Smooth muscle cell (in vitro differentiated cells): ENCODE data around the gene NDUFAF3. TPM values are rescaled to one million over a fixed set of nuclear protein-coding genes. Genes with fewer than 3 reads are reported as not detected.
A peak's percentile ranks its signal among the peaks of the same experiment; 100 is the strongest.

ENCODE experiments used
- DNase-seq: peaks from one replicate; lab custom pipeline; 2025; ENCODE audit not compliant: unreplicated experiment; lab: John Stamatoyannopoulos, UW
- H2AFZ ChIP-seq: fragments of 200-600 bp; sonication (generic); 2 replicates; pipeline ENCODE4 v1.6.0; 2016; ENCODE audit warnings: antibody characterized with exemption, low read depth, mild to moderate bottlenecking
- H3F3A ChIP-seq: fragments of 200-600 bp; sonication (generic); 2 replicates; pipeline ENCODE4 v1.6.0; 2017; ENCODE audit warnings: antibody characterized with exemption, low read depth
- H3K27ac ChIP-seq: fragments of 200-600 bp; sonication (generic); 2 replicates; pipeline ENCODE4 v1.5.1; 2016; ENCODE audit warnings: low read depth, mild to moderate bottlenecking
- H3K27me3 ChIP-seq: fragments of 200-600 bp; sonication (generic); 2 replicates; pipeline ENCODE4 v1.6.1; 2016; ENCODE audit warnings: low read depth, mild to moderate bottlenecking
- H3K36me3 ChIP-seq: fragments of 200-600 bp; sonication (generic); 2 replicates; pipeline ENCODE4 v1.5.1; 2016; ENCODE audit warnings: low read depth
- H3K4me1 ChIP-seq: fragments of 200-600 bp; sonication (generic); 2 replicates; pipeline ENCODE4 v1.5.1; 2016; ENCODE audit warnings: low read depth
- H3K4me2 ChIP-seq: fragments of 200-600 bp; sonication (generic); 2 replicates; pipeline ENCODE4 v1.6.0; 2016; ENCODE audit warnings: mild to moderate bottlenecking
- H3K4me3 ChIP-seq: fragments of 200-600 bp; sonication (generic); 2 replicates; pipeline ENCODE4 v1.5.1; 2016; ENCODE audit warnings: mild to moderate bottlenecking
- H3K79me2 ChIP-seq: fragments of 200-600 bp; sonication (generic); 2 replicates; pipeline ENCODE4 v1.6.0; 2016; ENCODE audit warnings: low read depth, mild to moderate bottlenecking
- H3K9ac ChIP-seq: fragments of 200-600 bp; sonication (generic); 2 replicates; pipeline ENCODE4 v1.6.0; 2016; ENCODE audit warnings: low read depth
- H3K9me3 ChIP-seq: fragments of 200-600 bp; sonication (generic); replicated peaks from 2 replicates; pipeline ENCODE4 v1.5.1; 2016; ENCODE audit warnings: low read depth
- H4K20me1 ChIP-seq: fragments of 200-600 bp; sonication (generic); 2 replicates; pipeline ENCODE4 v1.6.0; 2016; ENCODE audit warnings: low read depth
- WGBS: methylation state at CpG from one replicate; pipeline ENCODE4 v1.1.7; 2016; ENCODE audit warnings: low lambda C conversion rate; 5-methylcytosine and 5-hydroxymethylcytosine counted together
- polyA plus RNA-seq: library from polyadenylated mRNA; unstranded; fragments of >200 nt; fragmentation: Nextera tagmentation; extraction: Ambion mirVana; gene quantifications from 2 replicates; pipeline ENCODE4 v1.2.1, GENCODE V29; 2016
- total RNA-seq: library from RNA; depleted of rRNA; stranded (reverse); fragments of >200 nt; gene quantifications from 2 replicates; pipeline ENCODE4 v1.2.3, GENCODE V29; 2014
- TF ChIP-seq, protein P1 (sequence below): fragments of 200-600 bp; sonication (generic); IDR thresholded peaks from 2 replicates; pipeline ENCODE4 v1.5.1; 2017; ENCODE audit warnings: borderline replicate concordance, mild to moderate bottlenecking, antibody characterized with exemption; ENCODE audit not compliant: insufficient read depth, poor library complexity, severe bottlenecking

Gene NDUFAF3
- total and polyA plus RNA-seq, 2 experiments from 2014 or later = 124 to 175 TPM

DNA sequence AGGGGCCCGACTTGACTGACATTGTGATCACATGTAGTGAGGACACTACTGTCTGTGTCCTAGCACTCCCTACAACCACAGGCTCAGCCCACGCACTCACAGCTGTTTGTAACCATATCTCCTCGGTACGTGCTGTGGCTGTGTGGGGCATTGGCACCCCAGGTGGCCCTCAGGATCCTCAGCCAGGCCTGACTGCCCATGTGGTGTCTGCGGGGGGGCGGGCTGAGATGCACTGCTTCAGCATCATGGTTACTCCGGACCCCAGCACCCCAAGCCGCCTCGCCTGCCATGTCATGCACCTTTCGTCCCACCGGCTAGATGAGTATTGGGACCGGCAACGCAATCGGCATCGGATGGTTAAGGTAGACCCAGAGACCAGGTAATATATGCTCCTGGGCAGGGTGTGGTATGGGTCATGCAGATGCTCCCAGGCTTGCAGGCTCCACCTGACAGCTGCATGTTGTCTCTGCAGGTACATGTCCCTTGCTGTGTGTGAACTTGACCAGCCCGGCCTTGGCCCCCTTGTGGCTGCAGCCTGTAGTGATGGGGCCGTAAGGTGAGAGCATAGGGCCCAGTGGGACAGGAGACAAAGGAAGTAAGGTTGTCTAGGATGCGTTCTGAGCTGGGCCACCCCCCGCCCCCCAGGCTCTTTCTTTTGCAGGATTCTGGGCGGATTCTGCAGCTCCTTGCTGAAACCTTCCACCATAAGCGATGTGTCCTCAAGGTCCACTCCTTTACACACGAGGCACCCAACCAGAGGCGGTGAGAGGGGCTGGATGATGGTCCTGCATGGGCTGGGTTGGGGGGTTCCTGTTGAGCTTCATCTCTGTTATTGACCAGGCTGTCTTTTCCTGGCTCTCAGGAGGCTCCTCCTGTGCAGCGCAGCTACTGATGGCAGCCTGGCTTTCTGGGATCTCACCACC, 7.9 kb upstream of the NDUFAF3 start:
- Histone ChIP-seq H2AFZ (no peak overlapping the region), H3F3A (peaks cover 10% of the 10 kb centered on the region), H3K9me3 (no peaks in the 10 kb centered on the region), H3K4me3 (no peak overlapping the region), H3K27ac (no peak overlapping the region), H3K79me2 (peaks cover 48% of the 10 kb centered on the region), H3K27me3 (no peaks in the 10 kb centered on the region), H3K4me1 (peaks cover 5% of the 10 kb centered on the region), H3K9ac (no peak overlapping the region), H4K20me1 (peaks cover 64% of the 10 kb centered on the region), H3K36me3 (no peaks in the 10 kb centered on the region), H3K4me2 (no peak overlapping the region)
- TF ChIP-seq, protein P1, sequence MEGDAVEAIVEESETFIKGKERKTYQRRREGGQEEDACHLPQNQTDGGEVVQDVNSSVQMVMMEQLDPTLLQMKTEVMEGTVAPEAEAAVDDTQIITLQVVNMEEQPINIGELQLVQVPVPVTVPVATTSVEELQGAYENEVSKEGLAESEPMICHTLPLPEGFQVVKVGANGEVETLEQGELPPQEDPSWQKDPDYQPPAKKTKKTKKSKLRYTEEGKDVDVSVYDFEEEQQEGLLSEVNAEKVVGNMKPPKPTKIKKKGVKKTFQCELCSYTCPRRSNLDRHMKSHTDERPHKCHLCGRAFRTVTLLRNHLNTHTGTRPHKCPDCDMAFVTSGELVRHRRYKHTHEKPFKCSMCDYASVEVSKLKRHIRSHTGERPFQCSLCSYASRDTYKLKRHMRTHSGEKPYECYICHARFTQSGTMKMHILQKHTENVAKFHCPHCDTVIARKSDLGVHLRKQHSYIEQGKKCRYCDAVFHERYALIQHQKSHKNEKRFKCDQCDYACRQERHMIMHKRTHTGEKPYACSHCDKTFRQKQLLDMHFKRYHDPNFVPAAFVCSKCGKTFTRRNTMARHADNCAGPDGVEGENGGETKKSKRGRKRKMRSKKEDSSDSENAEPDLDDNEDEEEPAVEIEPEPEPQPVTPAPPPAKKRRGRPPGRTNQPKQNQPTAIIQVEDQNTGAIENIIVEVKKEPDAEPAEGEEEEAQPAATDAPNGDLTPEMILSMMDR = peak; percentile 55
- 89% methylated on average over 24 of the region's 24 CpGs for WGBS
- DNase-seq = no peak

DNA sequence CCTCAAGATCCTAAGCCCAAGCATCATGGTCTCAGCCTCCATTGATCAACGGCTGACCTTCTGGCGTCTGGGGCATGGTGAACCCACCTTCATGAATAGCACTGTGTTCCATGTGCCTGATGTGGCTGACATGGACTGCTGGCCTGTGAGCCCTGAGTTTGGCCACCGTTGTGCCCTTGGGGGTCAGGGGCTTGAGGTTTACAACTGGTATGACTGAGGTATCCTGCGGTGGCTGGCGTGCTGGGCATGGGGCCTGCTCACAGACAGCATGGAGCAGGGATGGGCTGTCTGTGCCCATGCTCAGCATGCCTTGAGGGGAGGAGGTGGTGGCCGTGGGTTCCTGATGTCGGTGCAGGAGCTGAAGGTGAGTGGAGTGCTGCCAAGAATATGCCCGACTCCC, 6.8 kb upstream of the NDUFAF3 start:
- no peak for DNase-seq
- Histone ChIP-seq H2AFZ (no peak overlapping the region), H3K9me3 (no peaks in the 10 kb centered on the region), H3K27ac (no peak overlapping the region), H3K79me2 (peaks cover 47% of the 10 kb centered on the region), H3K4me1 (peaks cover 13% of the 10 kb centered on the region), H3K27me3 (no peaks in the 10 kb centered on the region), H3K36me3 (no peaks in the 10 kb centered on the region), H4K20me1 (peaks cover 54% of the 10 kb centered on the region), H3K4me3 (no peak overlapping the region), H3K9ac (no peak overlapping the region), H3F3A (peaks cover 19% of the 10 kb centered on the region), H3K4me2 (no peak overlapping the region)
- 93% methylated on average over 8 of the region's 8 CpGs for WGBS
- TF ChIP-seq, protein P1 = no peak

DNA sequence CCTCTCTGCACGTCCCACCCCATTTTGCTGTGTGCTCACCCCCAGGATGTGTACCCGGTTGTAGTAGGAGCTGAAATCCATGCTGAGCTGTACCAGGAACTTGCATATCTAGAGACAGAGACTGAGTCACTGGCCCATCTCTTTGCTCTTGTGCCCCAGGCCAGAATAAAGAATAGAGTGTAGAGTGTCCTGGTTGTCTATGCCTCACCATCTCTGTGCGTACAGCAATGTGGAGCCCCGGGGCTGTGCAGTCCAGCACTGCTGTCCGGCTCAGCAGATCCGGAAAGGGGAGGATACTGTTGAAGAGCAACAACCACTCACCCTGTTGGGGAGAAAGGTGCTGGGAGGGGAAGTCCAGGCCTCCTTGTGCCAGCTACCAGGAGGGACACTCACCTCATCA, 6.2 kb upstream of the NDUFAF3 start:
- H3K27ac ChIP-seq = no peak overlapping the region
- H3K4me2 ChIP-seq = no peak overlapping the region
- no peaks in the 10 kb centered on the region for H3K9me3 ChIP-seq
- no peaks in the 10 kb centered on the region for H3K36me3 ChIP-seq
- 84% methylated on average over 6 of the region's 6 CpGs for WGBS
- H3K4me1 ChIP-seq = peaks cover 13% of the 10 kb centered on the region
- peaks cover 47% of the 10 kb centered on the region for H3K79me2 ChIP-seq
- peaks cover 47% of the 10 kb centered on the region for H4K20me1 ChIP-seq
- H3F3A ChIP-seq = peaks cover 19% of the 10 kb centered on the region
- no peak overlapping the region for H2AFZ ChIP-seq
- no peak overlapping the region for H3K4me3 ChIP-seq
- no peaks in the 10 kb centered on the region for H3K27me3 ChIP-seq
- H3K9ac ChIP-seq = no peak overlapping the region
- TF ChIP-seq, protein P1 = no peak
- DNase-seq = no peak
